8988T (cell line): ENCODE measurements around the gene GRID2.
"Not testable (repeated sequence)": the region's sequence is repeated elsewhere in the genome, so short reads cannot be mapped to it uniquely, and the experiment has no call there.

Experiments used
- DNase-seq: peaks from one replicate; pipeline ENCODE4 v3.0.0; 2011

Gene GRID2

DNA sequence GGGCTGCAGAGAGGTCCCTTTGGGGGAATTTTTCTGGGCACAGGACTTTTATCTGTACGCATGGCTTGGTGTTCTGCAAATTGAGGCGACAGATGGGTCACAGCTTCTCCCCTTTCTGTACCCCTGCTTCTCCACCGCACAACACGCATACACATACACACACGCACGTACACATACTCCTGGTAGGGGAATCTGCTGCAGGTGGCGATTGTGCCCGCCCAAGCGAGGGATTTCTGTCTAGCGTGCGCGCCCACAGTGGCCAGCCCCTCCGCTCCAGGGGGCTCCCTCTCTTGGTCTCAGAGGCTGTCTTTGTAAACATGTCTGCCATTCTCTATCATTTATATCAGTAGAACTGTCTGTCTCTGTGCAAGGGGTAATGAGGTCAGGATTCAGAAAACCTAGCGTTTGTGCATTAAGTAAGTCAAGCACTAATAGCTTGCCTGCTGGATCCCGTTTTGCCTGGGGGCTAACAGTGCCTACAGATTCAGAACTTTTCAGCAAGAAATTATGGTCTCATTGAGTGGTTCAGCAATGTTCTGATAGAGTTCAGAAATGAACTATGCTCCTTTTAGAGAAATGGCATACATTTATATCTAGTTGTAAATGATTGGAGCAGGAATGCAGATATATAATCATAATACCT, 2.2 kb downstream of the GRID2 start:
- no peak for DNase-seq

DNA sequence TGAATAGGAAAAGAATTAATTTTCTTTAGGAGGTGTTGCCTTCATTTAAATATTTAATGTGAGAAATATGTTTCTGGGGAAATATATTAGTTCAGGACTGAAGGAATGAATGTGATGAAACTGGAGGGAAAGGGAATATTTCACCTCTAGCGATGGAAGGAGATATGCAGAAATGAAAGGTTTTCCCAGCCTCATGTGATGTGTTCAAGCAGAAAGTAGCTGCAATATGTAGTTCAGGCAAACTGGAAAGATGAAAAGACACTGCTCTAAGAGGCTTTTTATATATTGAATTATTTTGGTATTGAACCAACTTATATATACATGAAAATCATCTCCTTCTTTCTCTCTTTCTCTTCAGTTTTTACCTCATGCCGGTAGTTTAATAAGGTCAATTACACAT, 3.4 kb downstream of the GRID2 start:
- DNase-seq = no peak

DNA sequence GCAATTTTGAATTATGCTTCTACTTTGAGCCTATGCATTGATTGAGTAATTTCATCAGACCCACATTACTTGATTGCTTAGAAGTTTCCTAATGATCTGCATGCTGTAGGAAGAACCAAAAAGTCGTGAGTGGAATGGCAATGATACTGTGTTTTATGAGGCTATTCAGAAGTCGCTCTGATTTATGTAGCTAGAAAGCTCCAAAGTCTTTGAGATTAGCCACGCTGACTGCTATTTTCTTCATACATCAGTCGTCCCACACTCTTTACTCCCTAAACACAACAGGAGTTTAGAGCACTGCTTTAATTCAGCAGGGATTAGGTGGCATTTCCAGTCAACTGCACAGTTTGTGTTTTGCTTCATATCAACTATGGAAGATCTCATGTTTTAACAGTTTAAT, 4.1 kb downstream of the GRID2 start:
- no peak for DNase-seq

DNA sequence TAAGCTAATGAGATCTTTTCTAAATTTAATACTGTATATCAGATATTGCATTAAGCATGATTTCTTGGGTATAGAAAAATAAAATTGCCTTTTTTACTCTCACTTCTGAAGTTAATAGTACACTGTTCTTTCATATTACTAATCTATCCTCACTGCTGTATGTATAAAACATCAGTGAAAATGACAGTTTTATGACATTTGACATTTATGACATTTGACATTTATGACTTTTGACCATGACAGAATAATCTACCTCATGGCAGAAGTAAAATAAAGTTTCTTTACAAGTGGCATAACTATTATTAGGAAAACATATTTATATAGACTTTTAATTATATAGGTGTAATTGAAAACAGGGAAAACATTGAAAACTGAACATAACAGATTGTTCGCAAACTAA, 13.3 kb downstream of the GRID2 start:
- DNase-seq = no peak

DNA sequence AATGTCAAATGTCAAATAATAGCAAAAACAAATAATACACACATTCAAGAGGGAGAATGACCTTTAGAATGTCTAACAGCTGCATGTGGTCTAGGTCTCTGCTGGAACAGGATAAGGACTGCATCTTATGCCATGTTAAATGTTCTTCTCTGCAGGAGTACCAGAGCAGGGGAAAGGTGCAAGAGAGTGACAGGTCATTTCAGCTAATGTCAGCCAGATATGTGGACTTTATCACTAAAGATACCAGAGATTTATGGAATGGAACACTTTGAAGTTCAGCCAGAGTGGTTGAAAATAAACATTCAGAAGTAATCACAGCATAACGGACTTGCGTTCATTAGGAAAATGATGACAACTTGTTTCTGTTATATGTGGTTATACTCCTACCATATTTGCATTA, 24.3 kb downstream of the GRID2 start:
- no peak for DNase-seq

DNA sequence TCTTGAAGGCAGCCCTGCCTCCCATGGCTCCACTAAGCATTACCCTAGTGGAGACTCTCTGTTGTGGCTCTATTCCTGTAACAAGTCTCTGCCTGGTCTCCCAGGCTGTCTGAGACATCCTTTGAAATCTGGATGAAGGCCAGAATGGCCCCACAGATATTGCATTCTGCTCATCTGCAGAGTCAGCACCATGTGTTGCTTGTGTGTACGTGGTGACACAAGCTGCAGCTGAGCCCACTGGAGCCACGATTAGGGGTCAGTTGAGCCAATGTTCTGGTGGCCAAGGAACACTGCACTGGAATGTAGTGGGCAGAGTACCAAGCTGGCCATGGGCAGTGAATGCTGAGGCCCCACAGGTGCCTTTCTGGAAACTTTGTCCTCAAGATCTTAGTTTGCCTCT, 29.2 kb downstream of the GRID2 start:
- no peak for DNase-seq

DNA sequence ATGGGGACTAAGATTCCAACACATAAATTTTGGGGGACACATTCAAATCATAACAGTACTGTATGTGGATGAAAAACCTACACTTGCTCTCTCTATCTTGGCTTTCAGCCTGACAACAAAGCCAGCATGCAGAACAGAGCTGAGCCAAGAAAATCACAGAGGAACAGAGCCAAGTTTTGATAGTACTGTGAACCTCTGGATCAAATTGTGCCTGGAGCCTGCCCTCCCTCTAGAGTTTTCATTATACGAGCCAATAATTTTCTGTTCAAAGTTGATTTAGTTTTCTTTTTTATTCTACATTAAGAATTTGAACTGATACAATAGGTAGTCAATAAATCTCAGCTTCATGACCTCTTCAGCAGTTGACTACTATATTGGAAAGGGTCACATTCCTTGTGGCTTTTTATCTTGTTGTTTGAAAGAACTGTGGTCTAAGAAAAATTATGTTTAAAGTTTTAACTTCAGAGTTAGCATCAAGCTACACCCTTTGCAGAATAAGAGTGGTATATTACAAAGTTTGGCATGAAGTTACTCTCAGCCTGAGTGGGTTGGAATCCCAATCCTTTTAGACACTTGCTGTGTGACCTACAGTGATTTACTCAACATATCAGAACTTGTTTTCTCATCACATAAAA, 31.1 kb downstream of the GRID2 start:
- no peak for DNase-seq

DNA sequence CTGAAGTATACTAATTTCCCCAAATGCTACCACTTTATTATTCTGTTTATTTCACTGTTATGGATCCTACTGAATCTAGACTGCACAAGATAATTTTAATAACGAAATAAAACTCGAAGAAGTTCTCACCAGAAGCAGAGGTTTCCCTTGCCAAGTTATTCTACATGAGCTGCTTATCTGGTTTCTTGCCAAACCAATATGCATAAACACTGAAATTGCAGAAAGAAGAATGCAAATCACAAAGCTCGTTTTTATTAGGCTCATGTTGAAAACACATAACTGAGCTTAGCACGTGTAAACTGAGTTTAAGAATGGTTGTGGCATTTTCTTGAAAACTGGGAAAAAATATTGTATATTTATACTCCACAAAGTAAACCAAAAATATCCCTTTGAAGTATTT, 35.9 kb downstream of the GRID2 start:
- DNase-seq = no peak

DNA sequence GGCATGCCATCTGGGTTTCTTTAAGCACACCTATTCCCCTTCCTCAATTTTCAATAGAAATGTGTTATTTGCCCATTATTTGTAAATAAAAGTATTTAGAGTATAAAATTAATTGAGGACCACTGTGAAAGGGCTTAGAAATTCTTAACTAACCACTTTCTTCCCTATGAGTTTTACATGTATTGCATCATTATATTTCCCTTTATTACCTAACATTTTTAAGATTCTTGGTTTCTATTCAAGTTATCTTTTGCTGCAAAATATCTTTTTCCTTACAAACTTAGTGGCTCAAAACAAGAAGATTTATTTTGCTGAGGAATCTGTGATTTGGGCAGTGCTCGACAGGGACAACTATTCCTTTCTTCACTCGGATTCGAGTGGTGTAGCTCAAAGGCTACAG, 40.5 kb downstream of the GRID2 start:
- DNase-seq = no peak

DNA sequence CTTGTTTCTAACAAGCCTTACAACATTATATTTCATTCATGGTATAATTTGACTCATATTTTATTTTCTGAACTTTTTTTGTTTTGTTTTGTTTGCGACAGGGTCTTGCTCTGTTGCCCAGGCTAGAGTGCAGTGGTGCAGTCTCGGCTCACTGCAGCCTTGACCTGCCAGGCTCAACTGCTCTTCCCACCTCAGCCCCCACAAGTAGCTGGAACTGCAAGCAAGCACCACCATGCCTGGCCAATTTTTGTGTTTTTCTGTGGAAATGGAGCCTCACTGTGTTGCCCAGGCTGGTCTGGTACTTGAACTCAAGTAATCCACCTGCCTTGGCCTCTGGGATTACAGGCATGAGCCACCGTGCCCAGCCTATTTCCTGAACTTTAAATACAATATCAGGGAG, 42.5 kb downstream of the GRID2 start:
- no peak for DNase-seq

DNA sequence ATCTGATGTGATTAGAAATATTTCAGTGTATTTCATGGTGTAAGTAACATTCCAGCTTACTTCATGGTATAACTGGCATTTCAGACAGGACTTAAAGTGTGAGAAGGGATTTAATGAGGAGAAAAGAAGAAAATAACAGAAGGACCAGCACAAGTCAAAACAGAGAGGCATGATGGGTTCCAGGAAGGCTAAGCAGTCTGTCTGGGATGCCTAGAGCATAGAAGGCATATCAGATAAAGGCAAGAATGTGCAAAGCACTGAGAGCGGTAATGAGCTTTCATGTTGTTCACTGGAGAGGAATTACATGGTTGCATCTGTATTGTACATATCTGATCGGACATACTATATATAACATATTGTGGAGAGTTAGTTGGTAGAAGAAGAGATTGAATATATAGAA, 54.2 kb downstream of the GRID2 start:
- no peak for DNase-seq

DNA sequence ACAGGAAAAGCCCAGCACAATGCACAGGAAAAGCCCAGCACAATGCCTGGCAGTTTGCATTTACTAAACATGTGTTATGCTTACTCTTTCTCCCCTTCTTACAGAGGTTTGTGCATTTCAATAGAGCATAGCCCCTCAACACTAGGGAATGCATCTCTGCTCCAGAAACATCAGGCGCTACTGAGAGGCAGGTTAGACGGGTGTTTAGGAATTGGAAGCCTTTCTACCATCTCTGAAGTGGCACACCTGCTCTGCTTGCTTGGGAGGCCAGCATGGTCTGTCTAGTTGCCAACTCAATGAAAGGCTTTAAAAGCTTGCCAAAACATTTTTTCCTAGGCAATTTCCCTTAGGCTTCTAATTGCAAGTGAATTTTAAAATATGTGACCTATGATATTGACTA, 55.7 kb downstream of the GRID2 start:
- no peak for DNase-seq

DNA sequence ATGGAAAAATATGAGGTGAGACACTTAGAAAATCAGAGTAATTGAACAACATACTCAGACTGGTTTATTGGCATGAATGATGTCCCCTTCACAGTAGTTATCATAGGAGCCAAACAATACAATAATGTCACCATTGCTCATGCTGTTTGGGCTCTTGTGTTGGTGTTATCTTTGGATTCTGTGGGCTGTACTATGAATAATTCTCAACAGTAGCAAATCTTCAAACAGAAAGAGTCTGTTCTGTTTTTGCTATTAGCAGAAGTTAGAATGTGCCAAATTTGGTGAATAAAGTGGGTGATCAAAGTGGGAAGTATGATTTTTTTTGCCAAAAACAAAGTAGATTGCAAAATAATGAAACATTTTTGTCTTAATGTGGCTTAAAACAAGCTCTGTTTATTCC, 58.3 kb downstream of the GRID2 start:
- no peak for DNase-seq

DNA sequence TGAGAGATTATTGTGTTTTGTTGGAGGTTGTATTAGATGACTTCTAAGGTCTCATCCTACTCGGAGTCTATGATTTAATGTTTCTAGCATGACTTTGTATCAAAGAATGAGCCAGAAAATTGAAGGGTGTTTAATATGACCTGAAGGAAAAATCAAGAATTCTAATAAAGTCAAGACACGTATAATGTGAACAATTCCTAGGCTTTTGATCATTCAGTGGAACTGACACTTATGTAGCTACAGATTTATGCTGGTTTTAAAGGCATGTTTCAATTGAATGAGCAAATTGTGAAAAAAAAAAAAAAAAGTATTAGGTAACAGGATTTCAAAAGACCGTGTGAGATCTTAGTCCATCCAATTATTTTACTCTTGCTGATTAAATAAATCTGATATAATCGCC, 64.9 kb downstream of the GRID2 start:
- DNase-seq = no peak

DNA sequence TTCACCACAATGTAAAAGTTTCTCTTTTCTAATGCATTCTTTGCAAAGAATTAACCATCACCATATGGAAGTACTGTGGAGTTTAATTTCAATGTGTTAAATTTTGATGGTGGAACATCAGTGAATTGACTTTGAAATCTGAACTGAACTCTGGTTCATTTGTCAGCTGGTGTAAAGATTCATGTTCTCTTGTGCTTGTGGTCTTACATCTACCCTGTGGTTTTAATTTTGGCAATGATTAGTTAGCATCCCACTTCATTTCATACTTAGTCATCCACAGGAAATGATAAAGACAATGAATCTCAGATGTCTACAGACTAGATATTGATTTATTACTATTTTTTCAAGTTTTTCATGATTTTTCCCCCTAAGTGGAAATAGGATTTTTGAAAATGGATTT, 77.8 kb downstream of the GRID2 start:
- no peak for DNase-seq

DNA sequence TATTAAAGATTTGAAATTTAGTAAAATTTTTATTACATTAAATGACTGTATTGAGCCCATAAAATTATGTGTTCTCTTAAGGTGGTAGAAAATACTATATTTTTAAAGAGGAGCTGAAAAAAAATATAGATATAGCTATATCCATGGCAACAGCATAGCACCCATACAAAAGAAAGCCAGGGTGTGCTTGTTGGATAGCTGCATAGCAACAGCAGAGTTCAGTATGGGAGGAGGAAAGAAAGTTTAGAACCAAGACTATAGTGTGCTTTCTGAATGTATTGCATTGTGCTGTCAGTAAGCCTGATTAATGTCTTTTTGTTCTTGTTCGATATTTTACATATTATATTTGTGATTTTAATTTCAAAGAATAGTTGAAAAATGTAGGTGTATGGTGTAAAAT, 78.4 kb downstream of the GRID2 start:
- DNase-seq = no peak

DNA sequence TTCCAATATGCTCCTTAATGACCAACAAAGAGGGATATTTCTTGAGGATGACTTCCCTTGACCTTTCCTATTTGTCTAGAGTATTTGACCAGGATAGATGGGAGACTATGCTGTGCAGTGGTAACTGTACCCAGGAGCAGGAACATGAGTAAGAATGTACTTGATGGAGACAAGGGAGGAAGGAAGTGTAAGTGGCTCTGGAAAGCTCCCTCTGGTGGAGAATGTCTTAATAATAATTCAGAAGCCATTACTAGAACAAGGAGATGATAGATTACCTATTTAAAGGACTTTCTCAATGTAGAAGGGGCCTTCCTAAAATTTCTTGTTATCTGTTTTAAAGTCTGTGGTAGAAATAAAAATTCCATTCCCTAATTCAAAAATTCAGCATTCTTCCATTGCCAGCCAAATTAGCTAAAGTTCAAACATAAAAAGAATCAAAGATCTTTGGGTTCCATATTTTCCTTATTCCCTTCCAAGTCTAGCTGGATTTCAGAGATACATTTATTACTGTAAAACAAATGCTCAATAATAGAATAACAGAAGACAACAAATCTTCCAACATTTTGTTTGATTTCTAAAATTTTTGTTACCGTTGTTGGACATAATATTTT, 83.8 kb downstream of the GRID2 start:
- DNase-seq = no peak

DNA sequence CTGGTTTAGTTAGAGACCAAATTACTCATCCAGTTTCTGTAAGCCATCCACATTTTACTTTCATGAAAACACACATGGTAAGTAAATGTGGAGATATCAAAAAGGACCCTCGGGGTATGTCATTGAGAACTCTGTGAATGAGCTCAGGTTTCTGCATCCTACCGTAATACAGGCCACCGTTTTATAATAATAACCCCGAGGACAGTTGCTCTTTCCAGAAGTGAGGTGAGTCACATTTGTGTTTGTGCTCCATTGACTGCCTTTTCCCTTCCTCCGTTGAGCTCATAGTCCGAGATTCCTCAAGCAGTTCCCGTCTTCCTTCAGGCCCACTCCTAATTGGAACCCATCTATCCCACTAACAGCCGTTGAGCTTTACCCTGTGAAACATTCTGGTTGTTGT, 95.3 kb downstream of the GRID2 start:
- DNase-seq = no peak

DNA sequence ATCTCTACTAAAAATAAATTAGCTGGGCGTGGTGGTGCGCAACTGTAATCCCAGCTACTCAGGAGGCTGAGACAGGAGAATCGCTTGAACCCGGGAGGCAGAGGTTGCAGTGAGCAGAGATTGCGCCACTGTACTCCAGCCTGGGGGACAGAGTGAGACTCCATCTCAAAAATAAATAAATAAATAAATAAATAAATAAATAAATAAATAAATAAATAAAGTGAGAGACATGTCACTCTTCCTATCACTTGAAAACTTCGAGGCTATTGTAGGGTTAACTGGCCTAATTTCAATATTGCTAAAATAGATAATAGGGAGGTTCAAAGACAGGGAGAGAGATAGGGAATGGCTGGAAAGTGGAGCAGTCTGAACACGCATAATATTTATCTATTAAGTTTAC, 99.8 kb downstream of the GRID2 start:
- not testable (repeated sequence) for DNase-seq

DNA sequence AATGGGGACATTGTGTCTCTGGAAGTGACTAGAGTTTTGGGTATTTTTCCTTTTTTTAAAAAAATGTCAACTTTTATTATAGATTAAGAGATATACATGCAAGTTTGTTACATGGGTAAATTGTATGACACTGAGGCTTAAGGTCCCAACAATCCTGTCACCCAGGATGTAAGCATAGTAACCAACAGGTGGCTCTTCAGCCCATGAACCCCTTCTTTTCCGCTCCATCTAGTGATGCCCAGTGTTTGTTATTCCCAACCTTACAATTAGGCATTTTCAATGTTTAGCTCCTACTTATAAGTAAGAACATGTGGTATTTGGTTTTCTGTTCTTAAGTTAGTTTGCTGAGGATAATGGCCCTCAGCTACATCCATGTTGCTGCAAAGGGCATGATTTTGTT, 102.7 kb downstream of the GRID2 start:
- DNase-seq = no peak

DNA sequence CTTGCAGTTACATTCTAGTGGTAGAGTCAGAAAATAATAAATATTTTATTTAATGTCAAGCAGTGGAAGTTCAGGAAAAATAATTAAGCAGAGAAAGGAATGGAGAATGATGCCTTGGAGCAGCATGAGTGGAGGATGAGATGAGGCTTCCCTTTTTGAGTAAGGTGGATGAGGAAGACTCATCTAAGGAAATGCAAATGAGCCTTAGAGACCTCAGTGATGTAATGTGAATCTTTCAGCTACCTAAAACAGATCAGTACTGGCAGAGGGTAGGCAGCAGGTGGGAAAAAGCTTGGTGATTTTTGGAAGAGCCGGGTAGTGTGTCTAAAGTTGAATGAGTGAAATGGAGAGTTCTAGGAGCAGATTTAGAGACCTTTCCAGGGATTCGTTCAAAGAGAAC, 118.2 kb downstream of the GRID2 start:
- DNase-seq = no peak

DNA sequence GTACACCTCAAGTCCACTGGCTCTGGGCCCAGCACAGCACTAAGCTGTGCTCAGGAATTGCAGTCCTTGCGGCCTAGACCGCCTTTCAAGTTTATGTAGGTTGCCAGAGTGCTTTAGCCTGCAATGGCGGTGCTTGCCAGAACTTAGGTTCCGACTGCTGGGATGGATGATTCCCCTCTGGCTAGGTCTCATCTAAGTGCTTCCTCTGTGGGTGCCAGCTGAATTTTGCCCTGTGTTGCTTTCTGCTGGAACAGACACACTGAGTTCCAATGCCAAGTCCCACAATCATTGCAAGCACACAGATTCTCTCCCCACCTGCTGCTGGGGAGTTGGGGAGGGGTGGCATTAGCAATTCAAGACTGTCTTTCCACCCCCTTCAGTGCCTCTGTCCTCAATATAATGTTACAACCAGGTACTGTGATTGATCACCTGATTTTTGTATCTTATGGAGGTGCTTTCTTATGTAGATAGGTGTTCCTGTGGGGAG, 129.5 kb downstream of the GRID2 start:
- DNase-seq = no peak

DNA sequence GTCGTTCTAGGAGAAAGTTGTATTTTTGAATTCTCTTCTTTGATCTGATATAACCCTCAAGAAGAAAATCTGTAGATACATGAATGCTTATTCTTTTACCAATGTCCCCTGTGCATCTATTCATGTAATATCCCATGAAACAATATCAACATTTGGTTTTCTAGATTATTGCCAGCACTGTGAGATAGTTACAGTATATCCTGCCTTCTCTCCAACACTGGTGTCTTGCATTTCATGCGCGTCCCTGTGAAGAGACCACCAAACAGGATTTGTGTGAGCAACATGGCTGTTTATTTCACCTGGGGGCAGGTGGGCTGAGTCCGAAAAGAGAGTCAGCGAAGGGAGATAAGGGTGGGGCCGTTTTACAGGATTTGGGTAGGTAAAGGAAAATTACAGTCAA, 135.0 kb downstream of the GRID2 start:
- not testable (repeated sequence) for DNase-seq

DNA sequence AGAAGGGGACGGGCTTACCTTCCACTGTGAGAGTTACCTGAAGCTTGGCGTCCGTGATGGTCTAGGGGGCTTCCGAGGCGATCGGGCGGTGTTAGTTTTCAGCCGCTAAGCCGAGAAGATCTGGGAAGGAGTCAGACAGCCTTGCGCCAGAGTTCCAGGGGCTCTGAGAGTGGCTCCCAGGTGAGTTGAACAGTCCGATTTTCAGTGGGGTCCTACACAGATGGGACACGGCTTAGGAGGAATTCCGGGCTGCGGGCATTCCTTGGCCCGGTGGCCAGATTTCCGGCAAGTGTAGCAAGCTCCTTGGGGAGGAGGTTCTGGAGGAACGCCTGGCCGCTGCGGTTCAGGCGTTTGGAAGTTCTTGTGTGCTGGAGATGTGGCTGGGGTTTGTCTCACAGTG, 138.4 kb downstream of the GRID2 start:
- not testable (repeated sequence) for DNase-seq
